NCI-H146 (cell line): ENCODE measurements around the gene ATP2A1.

Experiments
- DNase-seq: peaks from one replicate; lab custom pipeline; 2025; lab: John Stamatoyannopoulos, UW

Gene ATP2A1

DNA sequence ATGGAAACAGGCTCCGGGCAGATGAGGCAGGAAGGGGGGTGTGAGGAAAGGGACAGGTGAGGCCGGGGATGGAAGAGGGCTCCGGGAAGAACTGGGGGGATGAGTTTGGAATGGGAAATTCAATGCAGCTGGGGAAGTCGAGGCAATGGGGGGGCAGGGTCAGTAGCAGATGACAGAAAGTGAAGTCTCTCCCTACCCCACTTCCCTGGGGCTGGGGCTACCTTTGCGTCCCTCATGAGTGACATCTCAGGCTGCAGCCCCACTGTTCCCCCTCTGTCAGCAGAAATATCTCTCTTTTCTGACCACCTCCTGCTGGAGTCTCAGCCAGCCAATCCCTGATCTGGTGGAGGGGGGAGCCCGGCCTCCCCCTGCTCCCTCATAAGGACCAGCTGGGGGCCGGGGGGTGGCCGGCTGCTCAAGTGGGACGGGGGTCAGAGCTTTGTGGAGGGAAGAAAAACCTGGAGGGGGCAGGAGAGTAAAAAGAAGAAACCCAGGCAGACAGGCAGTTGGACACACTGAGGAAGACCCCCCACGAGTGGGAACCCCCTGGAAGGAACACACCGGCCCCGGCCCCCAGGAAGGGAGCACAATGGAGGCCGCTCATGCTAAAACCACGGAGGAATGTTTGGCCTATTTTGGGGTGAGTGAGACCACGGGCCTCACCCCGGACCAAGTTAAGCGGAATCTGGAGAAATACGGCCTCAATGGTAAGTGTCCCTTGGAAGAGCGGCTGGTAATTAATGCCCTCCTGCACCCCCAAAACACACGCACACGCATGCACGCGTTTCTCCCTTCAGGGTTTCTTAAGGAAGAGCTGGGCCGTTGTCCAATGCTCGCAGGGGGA, at the start of gene ATP2A1:
ATP2A1 (plus strand) TSS at position 406 of the 844 bp plus-strand sequence; CDS start at position 590, 184 bp downstream.
- no peak for DNase-seq

DNA sequence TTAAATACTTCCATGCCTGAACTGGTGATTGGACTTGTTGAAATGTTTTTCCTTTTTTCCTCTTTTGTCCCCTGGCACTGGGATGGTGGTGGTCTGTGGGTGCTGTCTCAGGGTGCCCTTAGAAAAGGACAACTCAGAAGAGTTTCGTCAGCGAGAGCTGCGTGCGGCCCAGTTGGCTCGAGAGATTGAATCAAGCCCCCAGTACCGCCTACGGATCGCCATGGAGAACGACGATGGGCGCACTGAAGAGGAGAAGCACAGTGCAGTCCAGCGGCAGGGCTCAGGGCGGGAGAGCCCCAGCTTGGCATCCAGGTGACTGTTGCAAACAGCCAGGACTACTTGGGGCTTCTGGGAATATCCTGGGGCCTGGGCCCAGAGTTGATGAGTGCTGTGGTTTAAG, 48.5 kb upstream of the ATP2A1 start:
- no peak for DNase-seq

DNA sequence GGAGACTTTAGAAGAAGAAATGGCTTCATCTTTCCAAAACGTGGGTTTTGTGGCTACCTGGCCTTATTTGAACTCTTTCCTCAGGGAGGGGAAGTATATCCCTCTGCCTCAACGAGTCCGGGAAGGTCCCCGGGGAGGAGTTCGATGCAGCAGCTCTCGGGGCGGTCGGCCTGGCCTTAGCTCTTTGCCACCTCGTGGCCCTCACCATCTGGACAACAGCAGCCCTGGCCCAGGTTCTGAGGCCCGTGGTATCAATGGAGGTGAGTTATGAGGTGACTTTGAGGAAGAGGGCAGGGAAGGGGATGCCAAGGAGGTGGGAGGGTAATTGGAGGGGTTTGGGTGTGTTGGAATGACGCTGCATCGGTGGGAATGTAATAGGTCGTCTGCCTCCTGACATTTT, 47.8 kb upstream of the ATP2A1 start:
- DNase-seq, result no peak

DNA sequence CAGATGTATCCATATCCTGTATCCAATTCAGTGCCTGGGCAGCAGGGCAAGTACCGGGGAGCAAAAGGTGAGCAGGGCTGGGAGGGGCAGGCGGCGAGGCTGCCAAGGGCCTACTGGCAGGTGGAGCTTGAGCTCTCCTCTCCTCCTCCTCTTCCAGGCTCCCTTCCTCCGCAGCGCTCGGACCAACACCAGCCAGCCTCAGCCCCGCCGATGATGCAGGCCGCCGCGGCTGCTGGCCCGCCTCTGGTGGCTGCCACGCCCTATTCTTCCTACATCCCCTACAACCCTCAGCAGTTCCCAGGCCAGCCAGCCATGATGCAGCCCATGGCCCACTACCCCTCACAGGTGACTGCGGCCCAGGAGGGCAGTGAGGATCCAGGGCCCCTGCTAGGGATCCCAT, 43.9 kb upstream of the ATP2A1 start:
- no peak for DNase-seq

DNA sequence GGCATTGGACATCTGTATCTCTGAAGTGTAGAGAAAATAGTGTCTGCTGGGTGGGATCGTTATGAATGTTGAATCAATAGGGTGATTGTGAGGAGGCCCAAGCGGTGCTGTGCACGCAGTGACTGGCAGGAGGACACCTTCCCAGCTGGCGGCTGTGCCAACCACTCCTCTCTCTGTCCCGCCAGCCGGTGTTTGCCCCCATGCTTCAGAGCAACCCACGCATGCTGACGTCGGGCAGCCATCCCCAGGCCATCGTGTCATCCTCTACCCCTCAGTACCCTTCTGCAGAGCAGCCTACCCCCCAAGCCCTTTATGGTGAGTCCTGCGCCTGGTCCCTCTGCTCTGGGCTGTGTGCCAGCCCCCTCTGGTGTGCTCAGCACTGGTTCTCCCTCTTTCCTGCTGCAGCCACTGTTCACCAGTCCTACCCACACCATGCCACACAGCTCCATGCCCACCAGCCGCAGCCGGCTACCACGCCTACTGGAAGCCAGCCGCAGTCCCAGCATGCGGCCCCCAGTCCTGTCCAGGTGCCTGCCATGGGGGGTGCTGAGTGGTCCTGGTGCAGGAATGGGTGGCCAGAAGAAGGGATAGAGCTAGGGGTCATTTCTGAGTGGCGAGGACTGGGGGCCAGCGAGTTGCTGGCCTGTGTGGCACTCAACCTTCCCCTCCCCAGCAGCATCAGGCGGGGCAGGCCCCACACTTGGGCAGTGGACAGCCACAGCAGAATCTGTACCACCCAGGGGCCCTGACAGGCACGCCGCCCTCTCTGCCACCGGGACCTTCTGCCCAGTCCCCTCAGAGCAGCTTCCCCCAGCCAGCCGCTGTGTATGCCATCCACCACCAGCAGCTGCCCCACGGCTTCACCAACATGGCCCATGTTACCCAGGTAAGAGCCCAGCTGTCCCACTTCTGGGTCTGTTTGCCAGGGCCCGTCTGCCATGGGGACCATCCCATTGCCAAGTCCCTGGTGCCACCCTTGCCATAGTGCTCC, 43.1 kb upstream of the ATP2A1 start:
- no peak for DNase-seq

DNA sequence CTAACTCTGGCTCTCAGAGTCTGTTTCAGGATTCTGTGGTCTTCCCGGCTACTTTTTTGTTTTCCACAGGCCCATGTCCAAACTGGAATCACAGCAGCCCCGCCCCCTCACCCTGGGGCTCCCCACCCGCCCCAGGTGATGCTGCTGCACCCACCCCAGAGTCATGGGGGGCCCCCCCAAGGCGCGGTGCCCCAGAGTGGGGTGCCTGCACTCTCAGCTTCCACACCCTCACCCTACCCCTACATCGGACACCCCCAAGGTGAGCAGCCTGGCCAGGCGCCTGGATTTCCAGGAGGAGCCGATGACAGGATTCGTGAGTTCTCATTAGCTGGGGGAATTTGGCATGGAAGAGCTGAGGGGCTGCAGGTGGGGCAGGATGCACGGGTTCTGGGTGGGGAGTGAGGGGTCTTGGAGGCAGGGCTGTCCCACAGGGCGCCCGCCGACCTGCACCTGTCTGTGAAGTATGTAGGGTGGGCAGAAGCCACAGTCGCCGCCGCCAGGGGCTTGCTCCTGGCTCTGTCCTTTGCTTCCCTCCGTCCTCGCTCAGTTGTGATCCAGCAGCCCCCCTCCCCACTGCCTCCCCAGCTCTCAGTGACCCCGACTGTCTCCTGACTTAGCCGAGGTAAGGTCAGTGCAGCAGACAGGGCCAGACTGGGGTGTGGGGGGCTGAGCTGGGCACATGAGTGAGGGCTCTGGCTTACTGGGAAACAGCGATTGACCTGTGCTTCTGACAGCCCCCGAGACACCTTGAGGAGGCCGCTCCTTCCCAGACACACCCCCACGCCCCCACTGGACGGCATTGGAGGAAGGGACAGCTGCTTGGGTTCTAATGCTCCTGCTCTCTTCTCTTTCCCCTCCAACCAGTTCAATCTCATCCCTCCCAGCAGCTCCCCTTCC, 42.2 kb upstream of the ATP2A1 start:
- no peak for DNase-seq

DNA sequence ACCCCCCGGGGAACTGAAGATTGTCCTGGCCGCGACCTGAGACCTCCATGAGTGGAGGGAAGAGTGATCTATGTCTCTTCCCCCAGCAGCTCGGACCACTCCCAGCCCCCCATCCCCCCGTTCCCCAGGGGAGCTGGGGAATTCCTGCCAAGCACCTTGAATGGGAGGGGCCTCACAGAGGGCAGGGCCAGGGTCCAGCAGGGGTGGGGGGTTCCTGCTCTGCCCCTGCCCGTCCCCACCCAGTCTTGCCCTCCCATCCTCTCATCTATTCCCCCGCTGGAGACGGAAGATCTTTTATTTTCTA, 41.6 kb upstream of the ATP2A1 start:
- DNase-seq, result no peak

DNA sequence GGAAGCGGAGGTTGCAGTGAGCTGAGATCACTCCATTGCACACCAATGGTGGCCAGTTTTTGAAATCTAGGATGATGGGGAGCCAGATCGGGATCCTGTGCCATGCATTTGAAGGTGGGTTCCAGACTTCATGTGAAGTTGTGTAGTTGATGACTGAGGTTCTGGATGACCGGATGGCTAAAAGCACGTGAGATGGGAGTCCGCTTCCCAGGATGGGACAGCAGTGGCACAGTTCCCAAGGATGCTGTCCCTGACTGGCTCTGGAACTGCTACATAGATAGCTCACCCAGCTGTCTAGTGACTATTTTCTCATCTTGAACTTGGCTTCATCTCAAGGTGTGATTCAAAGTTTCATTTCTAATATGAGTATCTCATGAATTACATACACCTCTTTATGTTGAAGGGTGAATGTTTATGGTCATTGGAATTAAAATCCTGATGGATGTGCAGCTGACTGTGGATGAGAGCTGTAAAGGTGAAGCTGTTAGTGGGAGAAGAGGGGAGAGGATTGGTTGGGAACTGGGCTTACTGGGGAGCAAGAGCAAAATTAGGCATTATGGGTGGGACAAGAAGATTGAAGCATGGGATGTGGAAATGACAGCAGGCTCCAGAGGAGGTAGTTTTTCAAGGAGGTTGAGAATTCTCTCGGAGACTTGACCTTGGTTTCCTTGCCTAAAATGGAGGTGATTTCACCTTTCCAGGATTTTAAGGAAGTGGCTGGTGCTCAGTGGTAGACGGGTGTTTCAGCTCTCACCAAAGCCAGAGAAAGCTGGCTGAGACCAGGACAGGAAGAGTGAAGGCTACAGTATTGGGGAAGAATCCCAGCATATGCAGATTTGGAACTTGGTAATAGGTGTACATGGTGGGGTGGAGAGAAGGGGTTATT, 40.4 kb upstream of the ATP2A1 start:
- no peak for DNase-seq

DNA sequence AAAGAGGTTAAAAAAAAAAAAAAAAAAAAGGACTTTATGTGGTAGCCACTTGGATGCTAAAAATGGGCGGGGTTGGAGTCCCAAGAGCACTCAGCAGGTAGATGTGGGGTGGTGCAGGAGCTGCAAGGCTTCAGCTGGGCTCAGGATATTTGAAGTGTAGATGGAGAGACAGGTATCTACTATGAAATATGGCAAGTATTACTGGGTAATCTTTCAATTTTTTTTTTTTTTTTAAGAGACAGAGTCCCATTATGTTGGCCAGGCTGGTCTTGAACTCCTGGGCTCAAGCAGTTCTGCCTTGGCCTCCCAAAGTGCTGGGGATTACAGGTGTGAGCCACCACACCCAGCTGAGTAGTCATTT, 39.8 kb upstream of the ATP2A1 start:
- DNase-seq, result no peak

DNA sequence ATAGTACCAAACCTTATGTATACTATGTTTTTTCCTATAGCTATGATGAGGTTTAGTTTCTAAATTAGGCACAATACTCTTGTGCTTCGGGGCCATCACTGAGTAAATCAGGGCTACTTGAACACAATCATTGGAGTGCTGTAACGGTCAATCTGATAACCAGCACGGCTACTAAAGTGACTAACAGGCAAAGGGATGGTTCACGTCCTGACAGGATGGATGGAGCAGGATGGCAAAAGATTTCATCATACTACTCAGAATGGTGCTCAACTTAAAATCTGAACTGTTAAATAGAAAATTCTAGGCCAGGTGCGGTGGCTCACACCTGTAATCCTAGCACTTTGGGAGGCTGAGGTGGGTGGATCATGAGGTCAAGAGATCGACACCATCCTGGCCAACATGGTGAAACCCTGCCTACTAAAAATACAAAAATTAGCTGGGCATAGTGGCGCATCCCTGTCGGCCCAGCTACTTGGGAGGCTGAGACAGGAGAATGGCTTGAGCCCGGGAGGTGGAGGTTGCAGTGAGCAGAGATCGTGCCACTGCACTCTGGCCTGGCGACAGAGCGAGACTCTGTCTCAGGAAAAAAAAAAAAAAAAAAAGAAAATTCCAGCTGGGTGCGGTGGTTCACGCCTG, 39.2 kb upstream of the ATP2A1 start:
- no peak for DNase-seq

DNA sequence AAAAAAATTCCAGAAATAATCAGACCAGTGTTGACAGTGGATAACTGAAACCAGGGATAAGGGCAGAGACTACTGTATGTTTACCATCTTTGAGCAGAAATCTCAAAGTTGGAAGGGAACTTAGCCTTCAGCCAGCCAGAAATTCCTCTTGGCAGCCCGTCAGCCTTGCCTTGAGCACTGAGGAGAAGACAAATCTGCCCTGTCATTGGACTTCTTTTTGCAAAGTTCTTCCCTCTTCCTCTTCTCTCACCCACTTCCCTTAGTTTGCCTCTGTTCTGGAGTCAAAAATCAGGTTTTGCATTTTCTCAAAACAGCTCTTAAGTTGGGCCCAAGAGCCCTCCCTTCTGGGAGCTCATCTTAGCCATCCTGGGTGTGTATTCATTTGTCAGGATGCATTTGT, 38.4 kb upstream of the ATP2A1 start:
- no peak for DNase-seq

DNA sequence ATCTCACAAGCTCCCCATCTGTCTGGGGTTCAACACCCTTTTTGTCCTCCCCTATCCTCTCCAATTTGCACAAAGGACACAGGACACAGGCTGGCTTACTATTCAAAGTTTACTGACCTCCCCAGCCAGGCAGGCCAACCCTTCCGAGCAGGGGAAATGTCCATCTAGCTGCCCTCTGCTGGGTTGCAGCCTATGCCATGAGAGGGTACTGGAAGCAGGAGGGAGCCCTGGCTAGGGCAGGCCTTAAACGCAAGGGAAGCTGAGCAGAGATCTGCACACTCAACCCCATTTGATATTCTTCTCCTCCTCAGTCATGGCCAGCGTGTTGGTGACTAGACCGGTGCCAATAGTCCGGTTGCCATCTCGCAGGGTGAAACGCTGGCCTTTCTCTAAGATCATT, 35.6 kb upstream of the ATP2A1 start:
- no peak for DNase-seq

DNA sequence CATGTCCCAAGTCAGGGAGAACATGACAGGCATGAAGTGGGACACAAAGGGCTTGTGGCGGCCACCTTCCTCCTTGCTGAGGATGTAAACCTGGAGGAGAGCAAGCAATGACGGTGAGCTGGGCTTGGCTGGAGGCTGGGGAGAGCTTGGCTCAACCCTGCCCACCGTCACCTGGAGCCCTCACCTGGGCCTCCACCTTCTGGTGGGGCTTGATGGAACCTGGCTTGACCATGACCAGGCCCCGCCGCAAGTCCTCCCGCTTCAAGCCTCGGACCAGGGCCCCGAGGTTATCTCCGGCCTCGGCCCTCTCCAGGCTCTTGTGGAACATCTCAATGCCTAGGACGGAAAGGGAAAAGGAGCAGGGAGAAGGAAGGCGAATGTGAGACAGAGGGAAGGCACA, 34.5 kb upstream of the ATP2A1 start:
- DNase-seq, result no peak

DNA sequence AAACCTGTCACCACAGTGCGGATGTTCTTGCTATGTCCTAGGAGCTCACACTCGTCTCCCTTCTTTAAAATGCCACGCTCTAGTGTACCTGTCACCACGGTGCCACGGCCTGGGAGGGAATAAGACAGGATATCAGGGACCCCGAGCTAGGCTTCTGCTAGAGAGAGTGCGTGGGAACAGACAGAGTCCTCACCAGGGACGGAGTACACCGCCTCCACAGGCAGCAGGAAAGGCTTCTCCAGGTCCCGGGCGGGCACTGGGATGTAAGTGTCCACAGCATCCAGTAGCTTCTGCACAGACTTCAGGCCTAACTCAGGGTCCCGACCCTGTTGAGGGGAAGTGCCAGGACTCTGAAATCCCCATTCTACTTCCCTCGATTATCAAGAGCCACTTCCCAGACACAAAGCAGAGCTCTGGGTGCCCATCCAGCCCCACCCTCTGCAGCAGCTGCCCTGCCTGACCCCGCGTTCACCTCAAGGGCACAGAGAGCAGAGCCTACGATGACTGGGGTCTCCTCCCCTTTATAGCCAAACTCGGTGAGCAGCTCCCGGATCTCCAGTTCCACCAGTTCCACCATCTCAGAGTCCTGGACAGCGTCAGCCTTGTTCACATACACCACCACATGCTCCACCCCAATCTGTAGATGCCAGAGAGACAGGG, 33.9 kb upstream of the ATP2A1 start:
- no peak for DNase-seq

DNA sequence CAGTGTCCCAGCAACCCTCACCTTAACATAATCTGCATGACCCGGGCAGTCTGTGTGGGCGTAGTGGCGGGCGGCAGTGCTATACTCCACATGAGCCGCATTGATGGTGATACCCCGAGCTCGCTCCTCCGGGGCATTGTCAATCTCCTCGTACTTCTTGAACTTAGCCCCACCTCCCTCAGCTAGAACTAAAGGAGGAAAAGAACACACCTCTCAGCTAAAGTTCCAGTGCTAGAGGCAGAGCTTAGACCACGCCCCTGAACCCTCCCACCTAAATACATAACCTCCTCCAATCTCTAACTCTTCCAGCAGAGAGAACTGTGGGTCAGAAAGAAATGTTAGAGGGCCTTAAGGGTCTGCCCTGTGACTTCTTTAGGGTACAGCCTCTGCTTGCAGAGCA, 33.0 kb upstream of the ATP2A1 start:
- DNase-seq, result peak; percentile 29

DNA sequence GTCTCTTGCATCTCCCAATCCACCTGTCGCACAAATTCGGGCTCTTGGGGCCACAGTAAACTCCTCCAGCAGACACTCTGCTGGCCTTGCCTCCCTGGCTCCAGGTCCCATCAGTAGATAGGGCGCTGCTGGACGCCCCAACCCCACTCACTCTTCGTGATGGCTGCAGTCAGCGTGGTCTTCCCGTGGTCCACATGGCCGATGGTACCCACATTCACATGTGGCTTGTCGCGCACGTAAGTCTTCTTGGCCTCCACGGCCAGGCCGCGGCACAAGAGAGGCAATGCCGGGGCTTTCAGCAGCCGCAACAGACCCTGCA, 32.6 kb upstream of the ATP2A1 start:
- no peak for DNase-seq

DNA sequence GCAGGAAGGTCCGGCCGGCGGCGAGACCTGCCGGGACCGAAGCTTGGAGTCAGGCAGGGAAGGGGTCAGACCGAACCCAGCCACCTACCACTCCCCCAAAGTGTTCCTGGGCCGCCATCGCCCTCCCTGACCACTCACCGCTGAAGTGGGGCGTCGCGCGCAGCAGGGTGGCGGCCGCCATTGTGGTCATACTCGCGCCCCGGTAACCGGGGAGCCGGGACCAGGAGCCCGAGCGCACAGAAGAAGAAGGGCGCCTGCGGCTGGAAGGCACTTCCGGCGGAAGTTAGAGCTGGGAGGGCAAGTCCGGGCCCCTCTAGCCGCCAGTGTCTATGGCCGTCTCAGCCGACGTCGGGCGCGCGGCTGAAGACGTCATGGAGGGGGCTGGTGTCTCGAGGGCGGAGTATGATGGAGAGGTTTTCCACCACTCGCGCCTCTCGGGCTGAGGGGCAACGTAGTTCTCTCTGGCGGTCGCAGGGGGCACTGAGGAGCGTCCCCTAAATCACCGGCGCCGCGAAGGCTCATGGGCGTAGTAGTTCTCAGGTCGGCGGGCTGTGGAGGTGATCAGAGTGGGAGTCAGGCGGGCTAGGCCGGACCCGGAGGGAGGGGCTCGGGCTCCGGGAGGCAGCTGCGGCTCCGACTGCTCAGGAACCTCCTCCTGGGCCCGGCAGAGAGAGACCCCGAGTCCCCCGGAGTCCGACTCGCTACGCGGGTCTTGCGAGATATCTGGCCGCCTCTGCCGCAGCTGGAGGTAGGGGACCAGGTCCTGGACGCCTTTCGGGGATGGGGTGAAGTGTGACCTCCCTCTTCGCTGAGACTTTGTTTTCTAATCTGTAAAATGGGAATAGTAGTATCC, 32.0 kb upstream of the ATP2A1 start, which contains the start of gene TUFM:
TUFM (minus strand) TSS at position 269 of the 853 bp plus-strand sequence; CDS start at position 190, 79 bp downstream.
- peak; percentile 99 for DNase-seq

DNA sequence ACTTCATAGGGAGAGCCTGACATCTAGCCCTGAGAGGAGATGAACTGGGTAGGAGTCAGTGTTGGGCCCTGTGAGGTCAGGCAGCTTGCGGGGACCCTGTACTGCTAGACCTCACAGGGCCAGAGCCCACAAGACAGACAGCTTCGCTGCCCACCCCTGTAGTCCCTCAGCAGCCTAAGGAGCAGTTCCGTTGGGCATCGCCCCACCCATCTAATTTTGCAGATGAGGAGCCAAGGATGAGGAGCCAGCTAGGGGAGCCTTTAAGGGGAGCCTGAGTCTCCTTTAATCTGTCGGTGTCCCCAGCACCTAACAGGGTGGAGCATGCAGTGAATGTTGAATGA, 31.4 kb upstream of the ATP2A1 start:
- DNase-seq, result peak; percentile 50

DNA sequence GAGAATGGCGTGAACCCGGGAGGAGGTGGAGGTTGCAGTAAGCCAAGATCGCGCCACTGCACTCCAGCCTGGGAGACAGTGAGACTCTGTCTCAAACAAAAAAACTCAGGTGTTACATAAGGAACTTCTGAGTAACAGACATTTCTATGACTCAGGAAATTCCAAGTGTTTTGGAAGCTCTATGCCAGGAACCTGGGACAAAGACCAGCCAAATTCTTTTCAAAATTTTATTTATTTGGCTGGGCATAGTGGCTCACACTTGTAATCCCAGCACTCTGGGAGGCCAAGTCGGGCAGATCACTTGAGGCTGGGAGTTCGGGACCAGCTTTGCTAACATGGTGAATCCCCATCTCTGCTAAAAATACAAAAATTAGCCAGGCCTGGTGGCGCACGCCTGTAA, 19.9 kb upstream of the ATP2A1 start:
- no peak for DNase-seq
